GM18873 (cell line): ENCODE results near the gene ARHGAP19.
A peak's percentile ranks its signal among the peaks of the same experiment; 100 is the strongest.

Source experiments
- ATAC-seq: cut with Tn5 transposase; IDR thresholded peaks from one replicate; pipeline ENCODE4 v1.9.1; 2021; ENCODE audit warnings: mild to moderate bottlenecking, moderate library complexity, moderate number of reproducible peaks; ENCODE audit not compliant: unreplicated experiment, low FRiP score

ARHGAP19 gene, protein sequence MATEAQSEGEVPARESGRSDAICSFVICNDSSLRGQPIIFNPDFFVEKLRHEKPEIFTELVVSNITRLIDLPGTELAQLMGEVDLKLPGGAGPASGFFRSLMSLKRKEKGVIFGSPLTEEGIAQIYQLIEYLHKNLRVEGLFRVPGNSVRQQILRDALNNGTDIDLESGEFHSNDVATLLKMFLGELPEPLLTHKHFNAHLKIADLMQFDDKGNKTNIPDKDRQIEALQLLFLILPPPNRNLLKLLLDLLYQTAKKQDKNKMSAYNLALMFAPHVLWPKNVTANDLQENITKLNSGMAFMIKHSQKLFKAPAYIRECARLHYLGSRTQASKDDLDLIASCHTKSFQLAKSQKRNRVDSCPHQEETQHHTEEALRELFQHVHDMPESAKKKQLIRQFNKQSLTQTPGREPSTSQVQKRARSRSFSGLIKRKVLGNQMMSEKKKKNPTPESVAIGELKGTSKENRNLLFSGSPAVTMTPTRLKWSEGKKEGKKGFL

DNA sequence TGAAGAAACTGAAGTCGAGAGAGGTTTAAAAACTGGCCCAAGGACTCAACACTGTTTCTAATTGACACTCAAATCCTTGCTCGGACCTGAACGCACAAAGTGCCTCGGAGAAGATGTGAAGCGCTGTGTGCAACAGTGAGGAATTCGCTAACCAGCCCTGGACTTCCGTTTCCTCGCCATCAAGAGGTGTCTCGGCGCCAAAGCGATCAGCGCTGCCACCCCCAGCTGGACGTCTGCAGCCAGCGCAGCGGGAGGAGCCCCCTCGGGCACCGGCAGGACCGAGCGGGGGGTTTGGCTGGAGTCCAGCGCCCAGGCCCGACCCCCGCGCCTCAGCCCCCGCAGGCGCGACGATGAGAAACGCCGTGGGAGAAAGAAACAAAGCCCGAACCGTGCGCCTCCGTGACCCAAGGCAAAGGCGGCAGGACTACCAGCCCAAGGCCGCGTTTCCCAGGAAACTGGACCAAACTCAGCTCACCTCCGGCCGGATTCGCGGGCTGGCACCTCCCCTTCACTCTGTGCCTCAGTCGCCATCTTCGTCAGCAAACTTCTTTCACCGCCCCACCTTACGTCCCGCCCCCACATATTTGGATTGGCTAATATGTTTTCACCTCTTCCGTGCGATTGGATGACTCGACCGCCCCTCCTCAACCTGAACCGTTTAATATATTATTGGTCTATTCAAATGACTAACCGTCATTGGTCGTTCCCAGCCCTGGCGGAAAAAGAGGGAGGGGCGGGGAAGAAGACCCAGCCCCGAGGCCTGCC lies at the start of gene ARHGAP19:
Gene ARHGAP19, minus strand, starts transcription at position 541 of the 765 bp plus-strand sequence. Its CDS starts 10 bp downstream, at position 531.
- peak; percentile 96 for ATAC-seq

DNA sequence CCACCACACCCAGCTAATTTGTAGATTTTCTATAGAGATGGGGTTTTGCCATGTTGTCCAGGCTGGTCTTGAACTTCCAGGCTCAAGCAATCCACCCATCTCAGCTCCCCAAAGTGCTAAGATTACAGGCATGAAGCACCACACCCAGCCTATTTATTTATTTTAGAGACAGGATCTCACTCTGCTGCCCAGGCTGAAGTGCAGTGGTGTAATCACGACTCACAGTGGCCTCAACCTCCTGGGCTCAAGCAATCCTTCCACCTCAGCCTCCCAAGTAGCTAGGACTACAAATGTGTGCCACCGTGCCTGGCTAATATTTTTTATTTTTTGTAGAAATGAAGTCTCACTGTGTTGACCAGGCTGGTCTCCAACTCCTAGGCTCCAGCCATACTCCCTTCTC lies 49.0 kb upstream of the ARHGAP19 start:
- ATAC-seq: no peak

DNA sequence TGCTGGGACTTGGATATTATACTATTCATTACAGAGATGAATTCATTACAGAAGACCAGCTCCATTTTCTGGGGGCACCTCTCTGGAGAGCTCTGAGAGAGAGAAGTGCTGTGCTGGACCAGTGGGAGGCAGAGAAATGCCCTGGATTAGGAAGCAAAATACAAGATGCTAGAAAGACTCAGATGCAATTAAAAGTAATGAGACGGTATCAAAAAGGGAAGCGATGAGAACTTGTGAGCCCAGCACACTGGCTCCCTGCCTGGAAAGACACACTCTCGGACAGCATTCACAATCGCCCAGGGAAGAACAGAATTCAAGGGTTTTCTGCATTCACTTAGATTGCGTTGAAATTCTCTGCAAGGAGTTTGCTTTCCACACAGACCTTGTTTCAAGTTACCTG lies 45.6 kb upstream of the ARHGAP19 start:
- no peak for ATAC-seq

DNA sequence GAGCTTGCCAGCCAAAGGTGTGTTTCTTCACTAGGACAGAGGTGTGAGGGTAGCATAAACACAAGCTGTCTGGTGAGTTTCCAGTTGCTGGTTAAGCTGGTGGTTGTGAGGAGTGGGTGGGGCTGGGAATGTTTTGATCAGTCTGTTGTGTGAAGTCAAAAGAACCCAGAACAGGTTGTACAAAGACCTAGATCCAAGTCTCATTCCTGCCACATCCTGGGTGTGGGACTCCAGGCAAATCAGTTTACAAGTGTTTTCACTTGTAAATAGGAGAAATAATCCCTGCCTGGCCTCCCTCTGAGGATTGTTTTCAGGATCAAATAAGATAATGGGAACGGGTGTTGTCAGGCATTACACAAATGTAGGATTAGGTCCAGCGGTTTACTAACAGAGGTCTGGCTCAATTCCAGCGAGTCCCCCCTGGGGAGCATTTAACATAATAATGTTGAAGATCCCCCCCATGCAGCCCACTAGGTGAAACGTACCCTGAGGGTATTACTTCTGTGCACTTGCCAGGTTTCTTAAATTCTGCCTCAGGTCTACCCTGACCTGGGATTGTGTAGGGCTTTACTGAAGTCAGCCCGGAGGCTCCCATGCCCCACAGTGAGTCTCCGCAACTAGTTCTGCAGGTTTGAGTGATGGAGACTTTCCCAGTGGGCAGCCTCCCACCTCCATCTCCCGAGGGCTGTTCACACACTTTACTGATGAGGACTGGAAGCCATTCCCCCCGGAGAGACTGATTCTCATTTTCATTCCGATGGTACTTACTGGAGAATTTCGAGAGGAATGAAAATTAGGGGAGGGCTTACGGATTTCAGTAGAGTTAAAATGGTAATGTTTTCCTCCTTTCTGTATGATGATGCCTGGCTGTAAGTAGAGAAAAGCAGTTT lies 44.8 kb upstream of the ARHGAP19 start:
- no peak for ATAC-seq

DNA sequence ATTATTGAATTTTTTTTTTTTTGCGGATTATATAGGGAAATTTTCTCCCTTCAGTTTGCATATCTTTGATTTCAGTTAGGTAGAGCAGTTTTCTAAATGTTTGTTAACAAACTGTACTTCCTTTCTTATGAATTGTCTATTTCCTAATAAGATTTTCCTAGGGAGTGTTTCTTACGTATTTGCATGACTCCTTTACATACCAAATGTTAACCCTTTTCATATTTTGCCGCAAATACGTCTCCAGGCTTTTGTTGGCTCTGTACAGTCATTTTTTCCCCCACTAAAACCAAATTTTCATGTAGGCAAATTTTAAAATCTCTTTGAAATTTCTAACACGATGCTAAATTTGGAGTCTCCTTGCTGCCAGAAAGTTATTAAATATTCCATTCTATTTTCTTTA lies 44.0 kb upstream of the ARHGAP19 start:
- ATAC-seq: no peak

DNA sequence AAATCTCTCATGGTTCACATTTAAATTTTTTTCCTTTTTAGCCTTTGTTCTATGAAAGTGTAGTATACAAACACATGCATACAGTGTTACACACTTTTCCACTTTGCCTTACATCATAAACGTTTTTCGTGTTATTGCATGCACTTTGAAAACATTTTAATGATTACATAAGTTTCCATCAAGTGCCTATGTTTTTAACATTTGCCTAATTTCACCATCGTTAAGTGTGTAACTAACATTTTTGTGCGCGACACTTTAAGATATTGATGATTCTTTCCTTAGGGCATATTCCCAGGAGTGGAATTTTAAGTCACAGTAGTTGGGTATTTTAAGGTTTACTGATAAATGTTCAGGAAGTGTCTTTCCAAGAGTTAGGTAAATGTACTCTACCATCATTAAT lies 43.6 kb upstream of the ARHGAP19 start:
- ATAC-seq: no peak

DNA sequence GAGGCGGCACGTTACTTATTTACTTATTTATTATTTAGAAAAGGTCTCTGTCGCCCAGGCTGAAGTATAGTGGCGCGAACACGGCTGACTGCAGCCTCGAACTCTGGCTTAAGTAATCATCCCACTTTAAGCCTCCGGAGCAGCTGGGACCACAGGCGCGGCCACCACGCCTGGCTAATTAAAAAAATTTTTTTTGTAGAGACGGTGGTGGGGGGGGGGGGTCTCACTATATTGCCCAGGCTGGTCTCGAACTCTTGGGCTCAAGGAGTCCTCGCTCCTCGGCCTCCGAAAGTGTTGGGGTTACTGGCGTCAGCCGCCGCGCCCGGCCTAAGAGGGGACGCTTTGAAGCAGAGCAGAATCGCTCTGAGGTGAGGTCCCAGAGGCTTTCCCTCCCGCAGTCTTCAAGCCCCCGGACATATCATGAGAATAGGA lies 42.8 kb upstream of the ARHGAP19 start:
- no peak for ATAC-seq

DNA sequence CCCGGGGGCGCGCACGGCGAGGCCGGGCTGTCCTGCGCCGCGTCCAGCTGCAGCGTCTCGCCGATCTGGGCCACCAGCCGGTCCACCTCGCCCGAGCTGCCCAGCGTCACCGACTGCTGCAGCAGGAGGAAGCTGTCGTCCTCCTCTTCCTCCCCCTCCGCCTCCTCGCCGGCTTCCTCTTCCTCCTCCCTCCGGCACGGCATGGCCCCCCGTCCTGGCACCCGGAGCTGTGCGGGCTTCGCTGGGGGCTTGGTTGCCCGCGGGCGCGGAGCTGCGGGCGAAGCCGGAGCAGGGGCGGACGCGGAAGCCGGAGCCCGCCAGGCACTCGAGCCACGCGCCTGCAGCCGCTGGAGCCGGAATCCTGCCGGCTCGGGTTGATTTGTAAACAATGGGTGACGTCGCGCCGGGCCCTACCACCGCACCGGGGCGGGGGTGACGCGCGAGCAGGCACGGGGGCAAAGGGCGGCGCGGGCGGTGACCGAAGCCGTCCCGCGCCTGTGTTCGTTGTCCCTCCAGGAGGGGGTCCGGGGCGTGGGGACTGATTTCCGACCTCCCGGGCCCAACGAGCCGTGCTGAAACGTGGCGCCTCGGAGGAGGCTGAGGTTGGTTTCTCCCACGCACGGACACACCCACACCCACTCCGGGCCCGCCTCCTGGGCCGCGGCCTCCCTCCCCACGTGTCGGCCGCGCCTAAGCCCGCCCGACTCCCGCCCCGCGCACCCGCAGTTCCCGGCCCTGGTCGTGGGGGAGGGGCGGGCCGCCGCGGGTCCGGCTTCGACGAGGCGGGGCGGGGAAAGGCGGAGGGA lies 42.1 kb upstream of the ARHGAP19 start, which contains the start of gene FRAT2:
Gene FRAT2, minus strand, starts transcription at position 360 of the 806 bp plus-strand sequence. Its CDS starts 157 bp downstream, at position 203.
- ATAC-seq: peak; percentile 76

DNA sequence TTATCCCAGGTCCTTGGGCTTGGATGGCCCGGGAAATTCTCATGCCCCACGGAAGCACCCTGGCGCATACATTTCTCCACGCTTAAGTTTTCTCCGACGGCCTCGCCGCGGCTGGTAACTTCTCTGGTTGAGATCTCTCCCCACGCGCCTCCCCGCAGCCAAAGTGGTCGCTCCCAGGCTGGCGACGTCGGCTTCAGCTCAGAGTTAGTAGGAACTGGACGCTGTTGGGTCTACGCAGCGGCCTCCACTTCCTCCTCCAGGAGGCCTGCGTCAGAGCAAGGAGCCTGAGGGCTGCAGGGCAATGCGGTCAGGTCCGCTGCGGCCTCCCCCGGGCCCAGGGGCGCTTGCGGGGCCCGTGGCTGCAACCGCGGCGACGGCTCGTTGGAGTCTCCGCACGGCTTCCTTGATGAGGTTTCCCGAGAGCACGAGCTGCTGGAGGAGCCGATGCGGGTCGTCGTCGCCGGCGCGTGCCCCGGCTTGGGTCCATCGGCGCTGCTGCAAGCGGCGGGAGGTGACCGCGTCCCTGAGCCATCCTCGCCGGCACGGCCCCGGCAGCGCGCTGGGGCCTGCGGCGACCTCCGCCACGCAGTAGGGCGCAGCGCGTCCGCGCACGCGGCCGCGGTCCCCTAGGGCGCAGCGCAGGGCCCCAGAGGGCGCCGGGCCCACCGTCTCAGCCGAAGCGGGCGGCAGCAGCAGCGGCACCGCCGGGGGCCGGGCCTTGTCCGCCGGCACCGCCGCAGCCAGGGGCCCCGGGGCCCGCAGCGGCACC lies 41.3 kb upstream of the ARHGAP19 start:
- no peak for ATAC-seq

DNA sequence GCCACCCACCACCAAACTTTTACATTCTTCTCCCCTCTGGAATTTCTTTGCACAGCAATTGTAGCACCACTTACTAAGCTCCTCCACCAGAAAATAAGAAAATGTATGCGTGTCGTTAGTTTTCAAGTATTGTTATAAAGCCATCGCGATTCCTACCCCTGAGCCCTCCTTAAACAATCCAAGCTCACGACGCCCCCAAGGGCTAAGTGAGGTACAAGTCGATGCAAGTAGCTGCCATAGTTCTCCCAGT lies 40.8 kb upstream of the ARHGAP19 start:
- ATAC-seq: no peak

DNA sequence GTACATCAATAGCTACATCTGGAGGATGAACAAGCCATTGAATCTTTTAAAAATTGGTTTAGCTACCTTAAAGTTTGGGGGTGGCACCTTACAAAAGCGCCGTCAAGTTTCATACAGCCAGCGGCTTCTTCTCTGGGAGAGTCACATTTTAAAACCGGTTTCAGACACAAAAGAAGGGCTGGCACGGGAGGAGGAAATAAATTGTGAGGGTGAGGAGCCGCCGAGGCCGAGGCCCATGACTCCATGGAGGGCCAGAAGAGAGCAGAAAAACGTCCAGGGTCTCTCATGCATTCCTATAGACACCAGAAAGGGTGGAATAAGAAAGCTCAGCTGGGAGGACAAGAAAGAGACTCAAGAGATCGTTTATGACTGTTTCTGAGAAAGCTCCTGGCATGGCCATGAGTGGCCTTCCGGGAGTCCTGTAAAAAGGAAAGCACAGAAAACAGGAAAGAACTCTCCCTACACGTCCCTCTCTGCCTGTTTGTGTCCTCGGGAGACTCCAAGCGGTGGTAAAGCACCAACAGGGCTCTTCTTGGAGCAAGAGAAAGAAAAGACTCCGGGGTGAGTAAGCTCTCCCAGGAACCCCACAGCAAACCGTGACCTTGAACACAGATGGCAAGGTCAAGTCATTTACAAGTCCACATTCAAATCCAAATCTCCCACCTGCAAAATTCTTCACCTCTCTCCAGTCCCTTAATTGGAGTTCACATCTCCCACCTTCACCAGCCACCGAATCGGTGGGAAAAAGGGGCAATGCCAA lies 40.3 kb upstream of the ARHGAP19 start:
- ATAC-seq: no peak

DNA sequence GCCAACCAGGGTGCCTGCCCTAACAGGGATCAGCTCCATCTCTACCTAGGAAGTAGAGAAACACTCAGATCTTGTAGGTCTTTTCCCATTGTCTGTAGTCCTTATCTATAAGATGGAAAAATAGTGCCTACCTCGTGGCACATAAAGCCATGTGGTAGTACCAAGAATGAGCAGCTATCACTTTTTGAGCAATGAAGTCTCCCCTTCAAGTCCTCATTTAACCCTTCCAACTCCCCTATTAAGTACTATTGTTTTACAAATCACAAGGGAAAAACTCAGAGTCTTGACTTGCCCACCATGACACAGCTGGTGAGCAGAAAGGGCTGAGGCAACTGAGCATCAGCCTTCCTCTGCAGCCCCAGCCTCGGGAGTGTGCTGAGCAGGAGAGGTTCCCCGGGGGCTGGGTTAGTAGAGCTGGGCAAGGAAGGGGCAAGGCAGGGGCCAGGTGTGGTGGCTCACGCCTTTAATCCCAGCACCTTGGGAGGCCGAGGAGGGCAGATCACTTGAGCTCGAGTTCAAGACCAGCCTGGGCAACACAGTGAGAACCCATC lies 38.8 kb upstream of the ARHGAP19 start:
- ATAC-seq: no peak

DNA sequence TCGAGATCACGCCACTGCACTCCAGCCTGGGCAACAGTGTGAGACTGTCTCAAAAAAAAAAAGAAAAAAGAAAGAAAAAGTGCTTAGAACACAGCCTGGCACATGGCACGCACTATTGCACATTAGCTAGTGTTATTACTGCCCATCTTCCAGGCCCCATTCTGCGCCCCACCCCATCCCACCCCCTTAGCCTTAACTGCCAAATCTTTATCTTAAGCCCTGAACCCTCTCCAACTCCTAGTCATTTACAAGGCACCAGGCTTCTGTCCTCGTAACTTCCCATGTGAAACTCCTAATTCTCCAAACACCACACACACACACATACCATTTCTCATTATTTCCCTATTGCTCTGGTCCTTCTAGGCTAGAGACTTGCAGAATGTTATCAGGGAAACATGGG lies 37.3 kb upstream of the ARHGAP19 start:
- ATAC-seq: no peak

DNA sequence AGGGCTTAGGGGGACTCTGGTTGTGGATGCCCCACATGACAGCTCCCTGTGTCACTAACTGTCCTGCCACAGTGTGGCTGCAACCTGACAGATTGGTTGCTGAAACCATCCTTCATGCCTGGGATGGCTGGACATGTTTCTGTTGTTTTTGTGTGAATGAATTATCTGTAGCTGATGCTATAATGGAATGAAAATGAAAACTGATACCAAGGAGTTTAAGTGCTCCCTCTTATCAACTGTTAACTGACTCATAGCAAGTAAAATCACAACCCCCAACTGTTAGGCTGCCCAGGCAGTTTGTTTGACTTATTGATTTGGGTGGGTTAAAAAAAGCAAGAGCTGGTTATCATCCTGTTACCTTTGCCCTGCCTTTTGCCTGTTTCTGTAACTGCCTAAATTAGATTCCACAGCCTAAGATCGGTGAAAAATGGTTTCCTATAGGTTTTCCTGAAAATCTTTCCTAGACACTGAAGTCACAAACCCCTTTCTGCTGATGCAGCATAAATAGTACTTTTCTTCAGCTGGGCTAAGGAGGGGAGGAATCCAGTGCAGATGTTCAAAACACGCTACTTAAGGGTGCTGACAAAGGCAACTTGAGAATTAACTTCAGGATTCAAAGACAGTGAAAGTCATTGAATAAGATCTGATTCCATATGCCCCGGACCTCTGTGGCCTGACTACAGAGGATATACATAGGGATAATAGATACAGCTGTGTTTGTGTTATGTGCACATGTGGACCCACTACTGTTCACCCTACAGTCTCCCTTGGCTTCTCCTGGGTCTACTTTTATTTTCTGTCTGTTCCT lies 36.4 kb upstream of the ARHGAP19 start:
- no peak for ATAC-seq

DNA sequence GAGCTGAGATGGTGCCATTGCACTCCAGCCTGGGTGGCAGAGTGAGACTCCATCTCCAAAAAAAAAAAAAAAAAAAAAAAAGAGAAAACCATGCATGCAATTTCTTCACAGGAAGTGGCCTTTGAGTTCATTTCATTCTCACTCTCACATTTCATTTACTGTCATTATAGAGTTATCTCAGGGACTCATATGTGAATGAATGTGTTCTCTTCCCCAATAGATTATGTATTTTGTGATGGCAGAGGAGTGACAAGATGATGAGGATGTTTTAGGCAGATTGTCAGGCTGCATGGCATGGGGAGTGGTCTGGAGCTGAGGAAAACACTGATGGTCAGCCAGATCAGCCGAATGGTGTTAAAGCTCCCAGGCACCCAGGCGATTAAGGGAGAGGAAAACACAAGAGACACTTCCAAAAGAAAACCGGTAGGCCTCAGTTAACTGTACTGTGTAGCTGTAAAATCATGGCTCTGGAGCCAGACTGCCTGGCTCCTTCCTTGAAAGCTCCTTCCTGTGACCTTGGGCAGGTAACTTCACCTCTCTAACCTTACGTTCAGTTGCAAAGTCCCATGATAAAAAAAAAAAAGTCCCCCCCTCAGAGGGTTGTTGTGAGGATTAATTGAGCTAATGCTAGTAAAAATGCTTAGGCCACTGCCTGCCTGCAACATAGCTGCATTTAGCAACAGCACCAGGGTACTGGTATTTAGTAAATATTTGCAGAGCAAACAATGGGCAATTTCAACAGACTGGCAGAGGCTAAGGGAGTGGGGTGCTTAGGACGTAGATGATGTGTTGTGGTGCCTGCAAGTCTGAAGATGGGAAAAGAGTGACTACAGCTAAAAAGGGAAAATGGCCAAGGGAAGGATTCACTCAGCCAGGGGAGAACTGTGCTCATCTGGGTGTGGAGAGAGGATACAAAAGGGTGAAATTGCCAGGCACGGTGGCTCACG lies 35.2 kb upstream of the ARHGAP19 start:
- ATAC-seq: no peak

DNA sequence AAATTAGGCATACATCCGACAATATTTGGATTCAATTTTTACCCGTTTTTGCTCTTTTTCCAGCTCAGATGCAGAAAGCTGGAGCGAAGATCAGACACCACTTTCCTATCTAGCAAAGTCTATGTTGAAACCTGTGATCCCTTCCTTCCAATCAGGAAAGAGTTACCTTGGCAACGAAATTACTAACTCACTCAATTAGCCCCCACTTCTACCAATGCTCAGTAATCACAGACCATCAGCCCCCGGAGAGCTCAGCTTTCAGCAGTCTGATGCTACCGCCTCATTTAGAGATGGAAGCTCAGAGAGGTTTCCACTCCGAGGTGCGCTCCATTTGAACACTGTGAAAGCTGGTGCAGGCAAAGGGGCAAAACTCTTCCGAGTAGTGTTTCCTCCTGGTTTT lies 33.3 kb upstream of the ARHGAP19 start:
- ATAC-seq: no peak
